SU-DHL-6 (cell line): ENCODE data around the gene EYA2.

Experiments used
- CTCF ChIP-seq: fragments of 200-600 bp; sonication (generic); IDR thresholded peaks from one replicate; pipeline ENCODE4 v1.5.1; 2017; ENCODE audit warnings: antibody characterized with exemption, mild to moderate bottlenecking, low read length, moderate library complexity; ENCODE audit not compliant: insufficient read depth, poor library complexity, severe bottlenecking
- EZH2phosphoT487 ChIP-seq: fragments of 200-600 bp; sonication (generic), shearing (Covaris generic); conservative IDR thresholded peaks from 2 replicates; pipeline ENCODE4 v1.6.1; 2018; ENCODE audit warnings: mild to moderate bottlenecking, antibody characterized with exemption, low read length, moderate library complexity, mixed read lengths

- TF ChIP-seq CTCF (no peak), EZH2phosphoT487 (no peak)
Observed at GRCh38 chr20:47129306-47129705, 234.7 kb downstream of the EYA2 start.
